Activated CD8-positive, alpha-beta T cell treated with anti-CD3 and anti-CD28 coated beads for 36 hours (primary cell): ENCODE results near the gene GLRA2. TPM values are rescaled to one million over a fixed set of nuclear protein-coding genes. Genes with fewer than 3 reads are reported as not detected.

Experiments used
- ATAC-seq: fragments of 200-7000 bp; cut with Tn5 transposase; one replicate; pipeline ENCODE4 v1.10.0; 2021; ENCODE audit warnings: mild to moderate bottlenecking, moderate library complexity
- CTCF ChIA-PET: fragments of 350-600 bp; sonication (Branson Sonifier 250); formaldehyde crosslinking; loops from one replicate; lab custom pipeline; 2021; ENCODE audit warnings: antibody characterized with exemption; lab: Charles Lee
- POLR2A ChIA-PET: fragments of 350-600 bp; sonication (Branson Sonifier 250); formaldehyde crosslinking; loops from one replicate; lab custom pipeline; 2021; ENCODE audit warnings: antibody characterized with exemption; lab: Charles Lee
- DNase-seq: peaks from one replicate; pipeline ENCODE4 v3.0.0-alpha.2; 2020
- H3K27ac Mint-ChIP-seq: one replicate; pipeline ENCODE4 v1.8.0; 2021; ENCODE audit warnings: mild to moderate bottlenecking, mixed read lengths
- H3K27me3 Mint-ChIP-seq: one replicate; pipeline ENCODE4 v1.8.0; 2021; ENCODE audit warnings: mixed read lengths
- H3K36me3 Mint-ChIP-seq: one replicate; pipeline ENCODE4 v1.8.0; 2021; ENCODE audit warnings: low read depth, mixed read lengths
- H3K4me1 Mint-ChIP-seq: one replicate; pipeline ENCODE4 v1.8.0; 2021; ENCODE audit warnings: low read depth, mixed read lengths
- H3K4me3 Mint-ChIP-seq: one replicate; pipeline ENCODE4 v1.8.0; 2021; ENCODE audit warnings: mild to moderate bottlenecking, moderate library complexity, mixed read lengths
- H3K9me3 Mint-ChIP-seq: one replicate; pipeline ENCODE4 v1.8.0; 2021; ENCODE audit warnings: mixed read lengths
- CTCF ChIP-seq: fragments of 200-600 bp; IDR thresholded peaks from one replicate; pipeline ENCODE4 v1.8.0; 2022; ENCODE audit warnings: antibody characterized with exemption, mild to moderate bottlenecking
- intact Hi-C: fragments of 100-400 bp; cut with micrococcal nuclease; formaldehyde crosslinking; loops from one replicate; pipeline ENCODE4 v1.10.0; 2022
- total RNA-seq, 2 experiments: library from RNA; stranded (reverse); gene quantifications; one replicate each; pipeline ENCODE4 v1.2.3, GENCODE V29; 2021

GLRA2 gene
- total RNA-seq, 2 experiments from 2014 or later: not detected

DNA sequence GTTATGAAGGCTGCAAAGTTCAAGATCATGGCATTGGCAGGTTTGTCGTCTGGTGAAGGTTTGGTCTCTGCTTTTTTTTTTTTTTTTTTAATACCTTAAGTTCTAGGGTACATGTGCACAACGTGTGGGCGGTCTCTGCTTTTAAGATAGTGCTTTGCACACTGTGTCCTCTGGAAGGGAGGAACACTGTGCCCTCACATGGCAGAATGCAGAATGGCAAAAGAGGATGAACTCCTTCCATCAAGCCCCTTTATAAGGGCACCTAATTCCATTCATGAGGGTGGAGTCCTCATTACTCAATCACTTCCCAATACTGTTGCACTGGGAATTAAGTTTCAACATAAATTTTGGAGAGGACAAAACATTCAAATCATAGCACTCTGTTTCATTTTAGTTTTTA, 101.4 kb downstream of the GLRA2 start:
- intact Hi-C loops: no loop called here

DNA sequence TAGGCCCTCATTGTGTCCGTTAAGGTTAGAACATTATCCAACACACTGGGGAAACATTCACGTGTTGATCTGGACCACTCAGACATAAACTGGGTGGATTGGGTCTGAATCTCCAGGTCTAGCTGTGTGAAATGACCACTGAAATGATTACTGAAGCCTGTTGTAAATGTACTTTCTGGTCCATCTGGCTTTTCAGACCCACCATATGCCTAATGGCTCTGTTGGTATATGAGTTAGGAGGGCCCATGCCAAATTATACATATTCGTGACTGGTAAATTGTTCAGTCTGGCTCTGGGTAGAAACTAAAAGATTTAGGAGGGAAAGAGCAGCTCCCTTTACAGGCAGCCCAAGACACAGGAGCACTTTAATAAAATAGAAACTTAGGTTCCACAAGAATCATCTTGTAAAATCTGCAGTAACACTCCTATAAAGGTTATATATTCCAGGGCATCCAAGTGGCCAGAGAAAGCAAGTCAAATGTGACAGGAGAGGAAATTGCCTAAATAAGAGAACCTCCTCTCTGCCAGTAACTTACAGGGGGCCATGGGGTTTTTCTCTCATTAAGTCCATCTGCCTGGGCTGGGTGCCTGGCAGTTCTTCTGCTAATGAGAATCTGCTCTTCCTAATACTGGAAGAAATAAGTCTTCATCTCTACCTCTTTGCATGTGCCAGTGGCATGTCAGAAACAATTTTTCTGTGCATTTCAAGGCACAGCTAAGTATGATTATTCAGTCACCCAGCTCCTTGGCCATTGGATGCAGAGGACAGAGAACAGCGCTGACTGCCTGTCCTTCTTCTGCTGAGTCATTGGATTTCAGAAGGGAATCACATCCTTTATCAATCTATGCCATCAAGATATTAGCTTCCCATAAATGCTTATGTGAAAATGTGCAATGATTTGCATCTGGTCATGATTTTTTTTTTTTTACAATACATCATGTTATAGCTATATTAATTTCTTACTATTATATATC, 112.6 kb downstream of the GLRA2 start:
- no peak for TF ChIP-seq CTCF
- intact Hi-C loops: no loop called here

More for the DNA sequence above, 101.4 kb downstream of the GLRA2 start:
- no peak overlapping the region for H3K27ac Mint-ChIP-seq
- CTCF ChIA-PET: no interaction called here
- no peaks in the 10 kb centered on the region for H3K4me1 Mint-ChIP-seq
- DNase-seq (peak; percentile 0), ATAC-seq (no peak)
- no peaks in the 10 kb centered on the region for H3K9me3 Mint-ChIP-seq
- POLR2A ChIA-PET: no interaction called here
- peaks cover 1% of the 10 kb centered on the region for H3K27me3 Mint-ChIP-seq
- no peak for TF ChIP-seq CTCF
- no peaks in the 10 kb centered on the region for H3K36me3 Mint-ChIP-seq
- no peak overlapping the region for H3K4me3 Mint-ChIP-seq

DNA sequence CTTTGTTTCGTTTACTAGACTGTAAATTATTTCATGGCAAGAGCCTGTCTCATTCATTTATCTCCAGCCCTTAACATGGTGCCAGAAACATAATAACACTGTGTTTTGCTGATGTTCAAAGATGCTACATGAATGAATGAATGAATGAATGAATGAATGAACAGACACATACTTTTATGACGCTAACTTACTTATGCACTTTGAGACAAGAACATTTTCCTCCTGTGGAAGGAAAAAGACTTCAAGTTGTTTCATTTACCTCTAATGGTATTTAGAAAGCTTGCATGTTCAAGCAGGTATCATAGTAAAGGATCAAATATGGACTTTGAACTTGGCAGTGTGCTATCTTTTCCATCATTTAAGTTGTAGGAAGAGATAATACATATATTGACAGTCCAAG, 131.6 kb downstream of the GLRA2 start:
- no peaks in the 10 kb centered on the region for H3K36me3 Mint-ChIP-seq
- no peak overlapping the region for H3K27ac Mint-ChIP-seq
- ATAC-seq: no peak
- ChIA-PET CTCF (no interaction called here), POLR2A (no interaction called here)
- no peak for DNase-seq
- TF ChIP-seq CTCF: no peak
- H3K4me1 Mint-ChIP-seq: no peaks in the 10 kb centered on the region
- H3K9me3 Mint-ChIP-seq: no peaks in the 10 kb centered on the region
- intact Hi-C loops: no loop called here
- H3K27me3 Mint-ChIP-seq: peaks cover 3% of the 10 kb centered on the region
- no peak overlapping the region for H3K4me3 Mint-ChIP-seq

More for the DNA sequence above, 112.6 kb downstream of the GLRA2 start:
- DNase-seq: no peak
- Mint-ChIP-seq H3K4me1 (no peaks in the 10 kb centered on the region), H3K36me3 (no peaks in the 10 kb centered on the region), H3K9me3 (no peaks in the 10 kb centered on the region), H3K27me3 (no peaks in the 10 kb centered on the region), H3K27ac (no peak overlapping the region), H3K4me3 (no peak overlapping the region)
- POLR2A ChIA-PET: no interaction called here
- CTCF ChIA-PET: no interaction called here
- ATAC-seq: no peak

DNA sequence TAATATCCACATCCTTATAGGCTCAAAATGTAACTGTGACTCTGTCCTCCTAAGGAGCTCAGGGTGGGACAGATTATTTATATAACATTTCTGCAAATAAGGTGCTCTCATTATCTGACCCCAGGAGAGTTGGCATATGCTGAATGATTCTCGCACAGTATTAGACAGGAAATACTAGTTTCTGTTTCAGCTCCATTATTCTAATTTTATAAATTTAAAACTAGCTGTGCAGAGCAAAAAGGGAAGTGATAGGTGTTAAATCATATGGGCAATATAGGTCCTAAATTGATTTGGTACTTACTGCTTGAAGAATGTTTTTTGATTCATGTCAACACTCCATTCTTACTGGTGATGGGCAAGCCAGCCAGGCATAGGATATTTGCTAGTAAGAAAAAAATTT, 141.5 kb downstream of the GLRA2 start:
- intact Hi-C loops: no loop called here
- DNase-seq: no peak
- H3K4me1 Mint-ChIP-seq: peaks cover 7% of the 10 kb centered on the region
- H3K9me3 Mint-ChIP-seq: no peaks in the 10 kb centered on the region
- no peaks in the 10 kb centered on the region for H3K27me3 Mint-ChIP-seq
- POLR2A ChIA-PET: no interaction called here
- no peak for ATAC-seq
- no peak overlapping the region for H3K4me3 Mint-ChIP-seq
- TF ChIP-seq CTCF: no peak
- H3K36me3 Mint-ChIP-seq: no peaks in the 10 kb centered on the region
- no peak overlapping the region for H3K27ac Mint-ChIP-seq
- CTCF ChIA-PET: no interaction called here

DNA sequence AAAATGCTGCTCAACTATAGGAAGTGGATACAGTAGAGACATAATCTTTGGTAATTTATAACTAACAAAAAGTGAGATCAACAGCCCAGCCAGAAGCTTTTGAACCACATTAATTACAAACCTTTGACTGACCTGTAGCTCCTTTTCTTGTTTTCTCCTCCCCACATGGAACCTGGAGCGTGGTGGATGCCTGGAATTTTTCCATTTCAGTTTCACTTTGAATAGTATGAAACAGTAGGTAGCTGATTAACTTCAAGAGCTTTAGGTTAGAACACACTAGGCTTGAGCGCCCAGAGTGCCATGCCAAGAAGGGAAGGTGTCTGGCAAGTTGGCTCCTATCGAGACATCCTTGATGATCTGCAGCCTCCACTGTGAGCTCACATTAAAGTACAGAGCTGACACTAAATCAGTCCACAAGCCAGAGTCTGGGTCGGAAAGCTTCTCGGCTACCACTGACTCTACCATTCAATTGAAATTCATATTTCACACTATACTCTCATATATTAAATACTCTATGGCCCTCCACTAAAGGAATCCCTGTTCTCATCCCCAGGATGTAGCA, 143.4 kb downstream of the GLRA2 start:
- DNase-seq: no peak
- peaks cover 7% of the 10 kb centered on the region for H3K4me1 Mint-ChIP-seq
- ChIA-PET POLR2A (no interaction called here), CTCF (no interaction called here)
- no peak for TF ChIP-seq CTCF
- intact Hi-C loops: no loop called here
- no peaks in the 10 kb centered on the region for H3K27me3 Mint-ChIP-seq
- no peaks in the 10 kb centered on the region for H3K9me3 Mint-ChIP-seq
- H3K27ac Mint-ChIP-seq: no peak overlapping the region
- H3K4me3 Mint-ChIP-seq: no peak overlapping the region
- H3K36me3 Mint-ChIP-seq: no peaks in the 10 kb centered on the region
- ATAC-seq: no peak
